Endothelial cell of umbilical vein (primary cell): ENCODE measurements around the gene KIF5C. TPM values are rescaled to one million over a fixed set of nuclear protein-coding genes. Genes with fewer than 3 reads are reported as not detected.

Experiments
- BruUV-seq: library from RNA; stranded (reverse); fragments of 400-500 nt; replicated peaks from 2 replicates; lab custom pipeline; 2021; lab: Mats Ljungman, UMichigan
- CTCF ChIA-PET: fragments of 300-600, 350-600 bp; sonication (Branson Sonifier 250); formaldehyde crosslinking; loops from one replicate; lab custom pipeline; 2021; ENCODE audit warnings: antibody characterized with exemption, inconsistent platforms; lab: Charles Lee
- POLR2A ChIA-PET: fragments of 300-600, 350-600 bp; sonication (Branson Sonifier 250); formaldehyde crosslinking; loops from one replicate; lab custom pipeline; 2021; ENCODE audit warnings: antibody characterized with exemption, inconsistent platforms; lab: Charles Lee
- DNase-seq: peaks from one replicate; pipeline ENCODE4 v3.0.0-alpha.2; 2011; ENCODE audit warnings: low read depth, low spot score
- FAIRE-seq: peaks from 2 replicates; lab custom pipeline; 2011; peaks lifted over from hg19 to GRCh38; lab: Jason Lieb, UNC
- H2AFZ ChIP-seq: 2 replicates; pipeline ENCODE4 v1.6.0; 2012; ENCODE audit warnings: low read depth, low read length, control low read depth, inconsistent platforms
- H3K27ac ChIP-seq: 2 replicates; pipeline ENCODE4 v1.5.1; 2011; ENCODE audit warnings: low read depth, mild to moderate bottlenecking, control low read depth, low read length, moderate library complexity; ENCODE audit not compliant: insufficient read depth
- H3K27me3 ChIP-seq, 2 experiments: 2 replicates each; pipeline versions ENCODE4 v1.6.0 to v1.6.1; 2011; ENCODE audit warnings: low read length in 2 of 2, mixed read lengths in 1 of 2; ENCODE audit not compliant: control insufficient read depth in 2 of 2, insufficient read depth in 2 of 2
- H3K36me3 ChIP-seq, 2 experiments: 2 replicates in 1 of 2; 3 replicates in 1 of 2; pipeline ENCODE4 v1.5.1; 2011; ENCODE audit warnings: low read length in 2 of 2, mild to moderate bottlenecking in 1 of 2, moderate library complexity in 1 of 2; ENCODE audit not compliant: control insufficient read depth in 2 of 2, insufficient read depth in 2 of 2; ENCODE audit errors: extremely low read depth in 1 of 2
- H3K4me1 ChIP-seq: 3 replicates; pipeline ENCODE4 v1.5.1; 2011; ENCODE audit warnings: mild to moderate bottlenecking, low read length; ENCODE audit not compliant: control insufficient read depth, insufficient read depth; ENCODE audit errors: extremely low read depth
- H3K4me2 ChIP-seq: 2 replicates; pipeline ENCODE4 v1.6.1; 2011; ENCODE audit warnings: low read length, control low read depth, mixed read lengths; ENCODE audit not compliant: insufficient read depth
- H3K4me3 ChIP-seq, 3 experiments: fragments of 200-600 bp in 1 of 3; sonication (generic), shearing (Covaris generic) in 1 of 3; replicated peaks in 1 of 3; 2 replicates each; pipeline ENCODE4 v1.5.1; 2011 to 2016; ENCODE audit warnings: control low read depth in 3 of 3, low read length in 3 of 3, mild to moderate bottlenecking in 2 of 3, inconsistent platforms in 1 of 3, low read depth in 1 of 3, moderate library complexity in 1 of 3; ENCODE audit not compliant: insufficient read depth in 1 of 3
- H3K79me2 ChIP-seq: 2 replicates; pipeline ENCODE4 v1.6.0; 2012; ENCODE audit warnings: low read length, inconsistent platforms; ENCODE audit not compliant: control insufficient read depth, insufficient read depth
- H3K9ac ChIP-seq: replicated peaks from 2 replicates; pipeline ENCODE3; 2011; ENCODE audit warnings: low read length, control low read depth; ENCODE audit not compliant: insufficient read depth; ENCODE audit errors: extremely low read depth
- H3K9me1 ChIP-seq: replicated peaks from 3 replicates; pipeline ENCODE4 v1.6.0; 2011; ENCODE audit warnings: mild to moderate bottlenecking, low read length; ENCODE audit not compliant: control insufficient read depth, insufficient read depth; ENCODE audit errors: extremely low read depth
- H3K9me3 ChIP-seq: replicated peaks from 2 replicates; pipeline ENCODE4 v1.5.1; 2012; ENCODE audit warnings: low read length, inconsistent platforms; ENCODE audit not compliant: control insufficient read depth, insufficient read depth
- H4K20me1 ChIP-seq: replicated peaks from 2 replicates; pipeline ENCODE3; 2011; ENCODE audit warnings: mild to moderate bottlenecking, low read length; ENCODE audit not compliant: control insufficient read depth, insufficient read depth; ENCODE audit errors: extremely low read depth
- EZH2 ChIP-seq: IDR thresholded peaks from 2 replicates; pipeline ENCODE4 v1.6.1; 2012; ENCODE audit warnings: borderline replicate concordance, low read depth, mild to moderate bottlenecking, moderate library complexity, low read length, inconsistent platforms; ENCODE audit not compliant: severe bottlenecking
- FOS ChIP-seq: IDR thresholded peaks from 2 replicates; pipeline ENCODE4 v1.6.1; 2011; ENCODE audit warnings: mild to moderate bottlenecking, low read length, moderate library complexity, borderline replicate concordance; ENCODE audit not compliant: insufficient read depth
- GATA2 ChIP-seq: IDR thresholded peaks from 2 replicates; pipeline ENCODE4 v1.7.0; 2011; ENCODE audit warnings: low read depth, mild to moderate bottlenecking, moderate library complexity, mixed read lengths, low read length; ENCODE audit not compliant: insufficient read length, insufficient read depth
- JUN ChIP-seq: IDR thresholded peaks from 2 replicates; pipeline ENCODE4 v1.6.1; 2011; ENCODE audit warnings: borderline replicate concordance, low read depth; ENCODE audit not compliant: insufficient read length, insufficient read depth
- MYC ChIP-seq: IDR thresholded peaks from one replicate; pipeline ENCODE4 v1.6.1; 2011; ENCODE audit warnings: mild to moderate bottlenecking, low read depth, low read length
- POLR2A ChIP-seq: IDR thresholded peaks from 2 replicates; pipeline ENCODE4 v1.6.1; 2012; ENCODE audit warnings: low read depth, mild to moderate bottlenecking, control low read depth, low read length
- POLR2AphosphoS5 ChIP-seq: IDR thresholded peaks from 2 replicates; pipeline ENCODE4 v1.6.1; 2012; ENCODE audit warnings: low read depth, mild to moderate bottlenecking, control low read depth, low read length, moderate library complexity; ENCODE audit not compliant: insufficient read depth
- dilution Hi-C: fragments of 300-500 bp; cut with MboI; formaldehyde crosslinking; loops from one replicate; pipeline ENCODE4 v1.15.0; 2019; ENCODE audit warnings: low sequenced_read_pairs; ENCODE audit not compliant: extremely low pct_ligation_motif_present
- intact Hi-C: fragments of 100-400 bp; cut with micrococcal nuclease; formaldehyde crosslinking; loops from one replicate; pipeline ENCODE4 v1.10.0; 2022
- polyA plus RNA-seq, 4 experiments: library from polyadenylated mRNA; depleted of rRNA in 3 of 4; stranded (reverse) in 3 of 4; unstranded in 1 of 4; fragments of >200 nt; gene quantifications; 2 replicates each; pipeline versions ENCODE4 v1.2.1 to v1.2.3, GENCODE V29; 2011 to 2012; ENCODE audit warnings: missing spikeins in 1 of 4
- total RNA-seq: library from RNA; stranded (reverse); gene quantifications from 2 replicates; pipeline ENCODE4 v1.2.3, GENCODE V29; 2021
- TF ChIP-seq, protein P1 (sequence below): IDR thresholded peaks from 2 replicates; pipeline ENCODE4 v1.6.1; 2011; ENCODE audit not compliant: insufficient read depth, insufficient read length
- TF ChIP-seq, protein P2 (sequence below), 2 donors: IDR thresholded peaks; 1 replicate in 1 of 2; 2 replicates in 1 of 2; pipeline ENCODE4 v1.5.1; 2011; ENCODE audit warnings: low read length in 2 of 2, mild to moderate bottlenecking in 2 of 2, moderate library complexity in 2 of 2, control low read depth in 1 of 2, inconsistent platforms in 1 of 2, low read depth in 1 of 2; ENCODE audit not compliant: insufficient read depth in 1 of 2; ENCODE audit errors: extremely low read depth in 1 of 2

KIF5C gene
- total and polyA plus RNA-seq, 2 donors (not counting 3 experiments of a cell fraction or from before 2014, with no cell fraction given), result 0.01 to 0.55 TPM

DNA sequence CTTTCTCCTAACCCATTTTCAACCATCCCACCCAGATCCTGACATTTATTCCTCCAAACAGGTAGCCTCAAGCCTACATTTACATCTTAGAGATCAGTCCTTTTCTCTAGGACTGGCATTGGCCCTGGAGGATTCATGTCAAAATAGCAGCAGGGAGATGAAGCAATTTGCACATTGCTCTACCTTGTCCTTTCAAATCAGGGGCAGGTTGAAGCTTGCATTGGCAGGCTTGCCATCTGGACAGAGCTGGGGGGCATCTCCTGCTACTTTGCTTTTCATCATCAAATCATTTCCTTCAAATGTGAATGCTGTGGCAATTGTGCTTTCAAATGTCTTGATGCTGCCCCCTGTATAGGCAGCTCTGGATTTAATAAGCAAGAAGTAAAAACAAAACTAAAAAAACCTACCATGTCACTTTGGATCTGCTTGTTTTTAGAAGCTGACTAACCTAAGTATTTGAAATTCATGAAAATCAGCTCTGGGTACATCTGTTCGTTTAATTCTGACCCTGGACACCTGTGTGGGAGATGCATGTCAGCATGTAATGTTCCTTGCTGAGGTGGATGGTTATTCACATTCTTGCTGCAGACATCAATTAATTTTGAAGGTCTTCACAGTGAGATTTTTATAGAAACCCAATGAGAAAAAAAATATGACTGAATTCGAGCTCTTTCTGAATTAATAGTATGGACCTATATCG lies 47.9 kb downstream of the KIF5C start:
- H2AFZ ChIP-seq, result no peak overlapping the region
- no peaks in the 10 kb centered on the region for H3K9me3 ChIP-seq
- H3K36me3 ChIP-seq, result no peaks in the 10 kb centered on the region
- no peaks in the 10 kb centered on the region for H3K79me2 ChIP-seq
- H3K27me3 ChIP-seq, result no peaks in the 10 kb centered on the region
- H3K4me1 ChIP-seq, result no peaks in the 10 kb centered on the region
- TF ChIP-seq MYC (no peak), POLR2AphosphoS5 (no peak), POLR2A (no peak), FOS (no peak), JUN (no peak), GATA2 (no peak), EZH2 (no peak)
- TF ChIP-seq, protein P1, sequence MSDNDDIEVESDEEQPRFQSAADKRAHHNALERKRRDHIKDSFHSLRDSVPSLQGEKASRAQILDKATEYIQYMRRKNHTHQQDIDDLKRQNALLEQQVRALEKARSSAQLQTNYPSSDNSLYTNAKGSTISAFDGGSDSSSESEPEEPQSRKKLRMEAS, result no peak
- TF ChIP-seq, protein P2, sequence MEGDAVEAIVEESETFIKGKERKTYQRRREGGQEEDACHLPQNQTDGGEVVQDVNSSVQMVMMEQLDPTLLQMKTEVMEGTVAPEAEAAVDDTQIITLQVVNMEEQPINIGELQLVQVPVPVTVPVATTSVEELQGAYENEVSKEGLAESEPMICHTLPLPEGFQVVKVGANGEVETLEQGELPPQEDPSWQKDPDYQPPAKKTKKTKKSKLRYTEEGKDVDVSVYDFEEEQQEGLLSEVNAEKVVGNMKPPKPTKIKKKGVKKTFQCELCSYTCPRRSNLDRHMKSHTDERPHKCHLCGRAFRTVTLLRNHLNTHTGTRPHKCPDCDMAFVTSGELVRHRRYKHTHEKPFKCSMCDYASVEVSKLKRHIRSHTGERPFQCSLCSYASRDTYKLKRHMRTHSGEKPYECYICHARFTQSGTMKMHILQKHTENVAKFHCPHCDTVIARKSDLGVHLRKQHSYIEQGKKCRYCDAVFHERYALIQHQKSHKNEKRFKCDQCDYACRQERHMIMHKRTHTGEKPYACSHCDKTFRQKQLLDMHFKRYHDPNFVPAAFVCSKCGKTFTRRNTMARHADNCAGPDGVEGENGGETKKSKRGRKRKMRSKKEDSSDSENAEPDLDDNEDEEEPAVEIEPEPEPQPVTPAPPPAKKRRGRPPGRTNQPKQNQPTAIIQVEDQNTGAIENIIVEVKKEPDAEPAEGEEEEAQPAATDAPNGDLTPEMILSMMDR (IDR thresholded peaks at IDR 0.05; ENCODE audit: extremely low read depth in 1 of 2, insufficient read depth in 1 of 2, low read depth in 1 of 2, low read length in 2 of 2), result no peak
- intact Hi-C loops, result no loop called here
- CTCF ChIA-PET, result no interaction called here
- no peak for FAIRE-seq
- DNase-seq, result no peak
- H3K4me3 ChIP-seq, result no peak overlapping the region
- H4K20me1 ChIP-seq, result no peaks in the 10 kb centered on the region
- no peak overlapping the region for H3K27ac ChIP-seq
- BruUV-seq, result no TSS peak
- POLR2A ChIA-PET, result interaction anchor here (0.7 kb wide), 1 partner anchor 1709 kb away, joined by 3 read pairs; no protein-coding TSS in a partner anchor
- dilution Hi-C loops, result no loop called here
- H3K9ac ChIP-seq, result no peak overlapping the region
- no peak overlapping the region for H3K4me2 ChIP-seq
- H3K9me1 ChIP-seq, result no peaks in the 10 kb centered on the region
